Endothelial cell of umbilical vein (primary cell): Measurements from ENCODE around the gene BCL2L14. TPM values are rescaled to one million over a fixed set of nuclear protein-coding genes. Genes with fewer than 3 reads are reported as not detected.

Experiments used
- BruUV-seq: library from RNA; stranded (reverse); fragments of 400-500 nt; replicated peaks from 2 replicates; lab custom pipeline; 2021; lab: Mats Ljungman, UMichigan
- CTCF ChIA-PET: fragments of 300-600, 350-600 bp; sonication (Branson Sonifier 250); formaldehyde crosslinking; loops from one replicate; lab custom pipeline; 2021; ENCODE audit warnings: antibody characterized with exemption, inconsistent platforms; lab: Charles Lee
- POLR2A ChIA-PET: fragments of 300-600, 350-600 bp; sonication (Branson Sonifier 250); formaldehyde crosslinking; loops from one replicate; lab custom pipeline; 2021; ENCODE audit warnings: antibody characterized with exemption, inconsistent platforms; lab: Charles Lee
- DNase-seq: peaks from one replicate; pipeline ENCODE4 v3.0.0-alpha.2; 2011; ENCODE audit warnings: low read depth, low spot score
- FAIRE-seq: peaks from 2 replicates; lab custom pipeline; 2011; peaks lifted over from hg19 to GRCh38; lab: Jason Lieb, UNC
- H2AFZ ChIP-seq: 2 replicates; pipeline ENCODE4 v1.6.0; 2012; ENCODE audit warnings: low read depth, low read length, control low read depth, inconsistent platforms
- H3K27ac ChIP-seq: 2 replicates; pipeline ENCODE4 v1.5.1; 2011; ENCODE audit warnings: low read depth, mild to moderate bottlenecking, control low read depth, low read length, moderate library complexity; ENCODE audit not compliant: insufficient read depth
- H3K27me3 ChIP-seq, 2 experiments: 2 replicates each; pipeline versions ENCODE4 v1.6.0 to v1.6.1; 2011; ENCODE audit warnings: low read length in 2 of 2, mixed read lengths in 1 of 2; ENCODE audit not compliant: control insufficient read depth in 2 of 2, insufficient read depth in 2 of 2
- H3K36me3 ChIP-seq, 2 experiments: 2 replicates in 1 of 2; 3 replicates in 1 of 2; pipeline ENCODE4 v1.5.1; 2011; ENCODE audit warnings: low read length in 2 of 2, mild to moderate bottlenecking in 1 of 2, moderate library complexity in 1 of 2; ENCODE audit not compliant: control insufficient read depth in 2 of 2, insufficient read depth in 2 of 2; ENCODE audit errors: extremely low read depth in 1 of 2
- H3K4me1 ChIP-seq: 3 replicates; pipeline ENCODE4 v1.5.1; 2011; ENCODE audit warnings: mild to moderate bottlenecking, low read length; ENCODE audit not compliant: control insufficient read depth, insufficient read depth; ENCODE audit errors: extremely low read depth
- H3K4me2 ChIP-seq: 2 replicates; pipeline ENCODE4 v1.6.1; 2011; ENCODE audit warnings: low read length, control low read depth, mixed read lengths; ENCODE audit not compliant: insufficient read depth
- H3K4me3 ChIP-seq, 3 experiments: fragments of 200-600 bp in 1 of 3; sonication (generic), shearing (Covaris generic) in 1 of 3; replicated peaks in 1 of 3; 2 replicates each; pipeline ENCODE4 v1.5.1; 2011 to 2016; ENCODE audit warnings: control low read depth in 3 of 3, low read length in 3 of 3, mild to moderate bottlenecking in 2 of 3, inconsistent platforms in 1 of 3, low read depth in 1 of 3, moderate library complexity in 1 of 3; ENCODE audit not compliant: insufficient read depth in 1 of 3
- H3K79me2 ChIP-seq: 2 replicates; pipeline ENCODE4 v1.6.0; 2012; ENCODE audit warnings: low read length, inconsistent platforms; ENCODE audit not compliant: control insufficient read depth, insufficient read depth
- H3K9ac ChIP-seq: replicated peaks from 2 replicates; pipeline ENCODE3; 2011; ENCODE audit warnings: low read length, control low read depth; ENCODE audit not compliant: insufficient read depth; ENCODE audit errors: extremely low read depth
- H3K9me1 ChIP-seq: replicated peaks from 3 replicates; pipeline ENCODE4 v1.6.0; 2011; ENCODE audit warnings: mild to moderate bottlenecking, low read length; ENCODE audit not compliant: control insufficient read depth, insufficient read depth; ENCODE audit errors: extremely low read depth
- H3K9me3 ChIP-seq: replicated peaks from 2 replicates; pipeline ENCODE4 v1.5.1; 2012; ENCODE audit warnings: low read length, inconsistent platforms; ENCODE audit not compliant: control insufficient read depth, insufficient read depth
- H4K20me1 ChIP-seq: replicated peaks from 2 replicates; pipeline ENCODE3; 2011; ENCODE audit warnings: mild to moderate bottlenecking, low read length; ENCODE audit not compliant: control insufficient read depth, insufficient read depth; ENCODE audit errors: extremely low read depth
- CTCF ChIP-seq, 2 donors: IDR thresholded peaks; 1 replicate in 1 of 2; 2 replicates in 1 of 2; pipeline ENCODE4 v1.5.1; 2011; ENCODE audit warnings: low read length in 2 of 2, mild to moderate bottlenecking in 2 of 2, moderate library complexity in 2 of 2, control low read depth in 1 of 2, inconsistent platforms in 1 of 2, low read depth in 1 of 2; ENCODE audit not compliant: insufficient read depth in 1 of 2; ENCODE audit errors: extremely low read depth in 1 of 2
- EZH2 ChIP-seq: IDR thresholded peaks from 2 replicates; pipeline ENCODE4 v1.6.1; 2012; ENCODE audit warnings: borderline replicate concordance, low read depth, mild to moderate bottlenecking, moderate library complexity, low read length, inconsistent platforms; ENCODE audit not compliant: severe bottlenecking
- GATA2 ChIP-seq: IDR thresholded peaks from 2 replicates; pipeline ENCODE4 v1.7.0; 2011; ENCODE audit warnings: low read depth, mild to moderate bottlenecking, moderate library complexity, mixed read lengths, low read length; ENCODE audit not compliant: insufficient read length, insufficient read depth
- JUN ChIP-seq: IDR thresholded peaks from 2 replicates; pipeline ENCODE4 v1.6.1; 2011; ENCODE audit warnings: borderline replicate concordance, low read depth; ENCODE audit not compliant: insufficient read length, insufficient read depth
- MAX ChIP-seq: IDR thresholded peaks from 2 replicates; pipeline ENCODE4 v1.6.1; 2011; ENCODE audit not compliant: insufficient read depth, insufficient read length
- POLR2A ChIP-seq: IDR thresholded peaks from 2 replicates; pipeline ENCODE4 v1.6.1; 2012; ENCODE audit warnings: low read depth, mild to moderate bottlenecking, control low read depth, low read length
- POLR2AphosphoS5 ChIP-seq: IDR thresholded peaks from 2 replicates; pipeline ENCODE4 v1.6.1; 2012; ENCODE audit warnings: low read depth, mild to moderate bottlenecking, control low read depth, low read length, moderate library complexity; ENCODE audit not compliant: insufficient read depth
- dilution Hi-C: fragments of 300-500 bp; cut with MboI; formaldehyde crosslinking; loops from one replicate; pipeline ENCODE4 v1.15.0; 2019; ENCODE audit warnings: low sequenced_read_pairs; ENCODE audit not compliant: extremely low pct_ligation_motif_present
- intact Hi-C: fragments of 100-400 bp; cut with micrococcal nuclease; formaldehyde crosslinking; loops from one replicate; pipeline ENCODE4 v1.10.0; 2022
- polyA plus RNA-seq, 4 experiments: library from polyadenylated mRNA; depleted of rRNA in 3 of 4; stranded (reverse) in 3 of 4; unstranded in 1 of 4; fragments of >200 nt; gene quantifications; 2 replicates each; pipeline versions ENCODE4 v1.2.1 to v1.2.3, GENCODE V29; 2011 to 2012; ENCODE audit warnings: missing spikeins in 1 of 4
- total RNA-seq: library from RNA; stranded (reverse); gene quantifications from 2 replicates; pipeline ENCODE4 v1.2.3, GENCODE V29; 2021

Gene BCL2L14
- total and polyA plus RNA-seq, 2 donors (not counting 3 experiments of a cell fraction or from before 2014, with no cell fraction given): not detected

GRCh38 chr12:12064596-12064995 lies 6.1 kb upstream of the BCL2L14 start:
- no peaks in the 10 kb centered on the region for H3K79me2 ChIP-seq
- no peak for DNase-seq
- H4K20me1 ChIP-seq: no peaks in the 10 kb centered on the region
- H3K9ac ChIP-seq: no peak overlapping the region
- FAIRE-seq: no peak
- CTCF ChIA-PET: interaction anchor here (0.6 kb wide), 1 partner anchor 64 kb away, joined by 3 read pairs; no protein-coding TSS in a partner anchor
- H3K4me1 ChIP-seq: no peaks in the 10 kb centered on the region
- no peaks in the 10 kb centered on the region for H3K9me3 ChIP-seq
- no TSS peak for BruUV-seq
- H3K4me2 ChIP-seq: no peak overlapping the region
- H3K27me3 ChIP-seq: peaks cover 2 to 6% of the 10 kb centered on the region in 2 experiments
- dilution Hi-C loops: no loop called here
- intact Hi-C loops: no loop called here
- TF ChIP-seq POLR2A (no peak), JUN (no peak), GATA2 (no peak), POLR2AphosphoS5 (no peak), EZH2 (no peak), CTCF (IDR thresholded peaks at IDR 0.05; ENCODE audit: extremely low read depth in 1 of 2, insufficient read depth in 1 of 2, low read depth in 1 of 2, low read length in 2 of 2) (no peak), MAX (no peak)
- H3K36me3 ChIP-seq: no peaks in the 10 kb centered on the region
- H3K4me3 ChIP-seq: no peak overlapping the region
- H3K27ac ChIP-seq: no peak overlapping the region
- POLR2A ChIA-PET: no interaction called here
- H3K9me1 ChIP-seq: no peaks in the 10 kb centered on the region
- no peak overlapping the region for H2AFZ ChIP-seq
